C4-2B (cell line): ENCODE data around the gene TEX2.

ENCODE experiments used
- ZFX ChIP-seq: fragments of 450-650 bp; IDR thresholded peaks from 2 replicates; pipeline ENCODE4 v1.6.1; 2017
- TF ChIP-seq, protein P1 (sequence below): fragments of 450-650 bp; conservative IDR thresholded peaks from 2 replicates; pipeline ENCODE4 v1.5.1; 2017; ENCODE audit warnings: mild to moderate bottlenecking

DNA sequence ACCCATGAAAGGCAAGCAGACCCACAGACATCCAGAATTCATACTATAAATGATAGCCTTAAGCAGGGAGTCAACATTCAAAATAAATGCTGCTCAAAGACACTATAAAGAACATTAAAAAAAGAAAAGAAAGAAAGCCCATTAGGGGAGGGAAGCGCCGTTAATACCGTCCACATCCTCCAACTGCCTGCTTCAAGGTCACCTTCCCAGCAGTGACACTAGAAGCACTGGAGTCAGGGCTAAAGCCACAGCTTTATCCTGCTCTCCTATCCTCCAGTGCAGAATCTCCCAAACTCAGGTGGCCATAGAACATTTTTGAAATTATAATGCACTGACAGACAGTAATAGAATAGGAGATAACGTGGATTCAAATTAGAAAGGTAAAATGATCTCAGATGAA lies 59.4 kb downstream of the TEX2 start:
- TF ChIP-seq, protein P1, sequence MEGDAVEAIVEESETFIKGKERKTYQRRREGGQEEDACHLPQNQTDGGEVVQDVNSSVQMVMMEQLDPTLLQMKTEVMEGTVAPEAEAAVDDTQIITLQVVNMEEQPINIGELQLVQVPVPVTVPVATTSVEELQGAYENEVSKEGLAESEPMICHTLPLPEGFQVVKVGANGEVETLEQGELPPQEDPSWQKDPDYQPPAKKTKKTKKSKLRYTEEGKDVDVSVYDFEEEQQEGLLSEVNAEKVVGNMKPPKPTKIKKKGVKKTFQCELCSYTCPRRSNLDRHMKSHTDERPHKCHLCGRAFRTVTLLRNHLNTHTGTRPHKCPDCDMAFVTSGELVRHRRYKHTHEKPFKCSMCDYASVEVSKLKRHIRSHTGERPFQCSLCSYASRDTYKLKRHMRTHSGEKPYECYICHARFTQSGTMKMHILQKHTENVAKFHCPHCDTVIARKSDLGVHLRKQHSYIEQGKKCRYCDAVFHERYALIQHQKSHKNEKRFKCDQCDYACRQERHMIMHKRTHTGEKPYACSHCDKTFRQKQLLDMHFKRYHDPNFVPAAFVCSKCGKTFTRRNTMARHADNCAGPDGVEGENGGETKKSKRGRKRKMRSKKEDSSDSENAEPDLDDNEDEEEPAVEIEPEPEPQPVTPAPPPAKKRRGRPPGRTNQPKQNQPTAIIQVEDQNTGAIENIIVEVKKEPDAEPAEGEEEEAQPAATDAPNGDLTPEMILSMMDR = no peak
- TF ChIP-seq ZFX = no peak
